HG02938 (cell line): Measurements from ENCODE around the gene RAET1E.
"Not testable (repeated sequence)": the region's sequence is repeated elsewhere in the genome, so short reads cannot be mapped to it uniquely, and the experiment has no call there.

Experiments
- ATAC-seq: cut with Tn5 transposase; IDR thresholded peaks from one replicate; pipeline ENCODE4 v1.9.1; 2021; ENCODE audit warnings: mild to moderate bottlenecking, moderate library complexity; ENCODE audit not compliant: unreplicated experiment

The RAET1E gene

GRCh38 chr6:149912680-149913079 lies 14.8 kb upstream of the RAET1E start:
- ATAC-seq: not testable (repeated sequence)

DNA sequence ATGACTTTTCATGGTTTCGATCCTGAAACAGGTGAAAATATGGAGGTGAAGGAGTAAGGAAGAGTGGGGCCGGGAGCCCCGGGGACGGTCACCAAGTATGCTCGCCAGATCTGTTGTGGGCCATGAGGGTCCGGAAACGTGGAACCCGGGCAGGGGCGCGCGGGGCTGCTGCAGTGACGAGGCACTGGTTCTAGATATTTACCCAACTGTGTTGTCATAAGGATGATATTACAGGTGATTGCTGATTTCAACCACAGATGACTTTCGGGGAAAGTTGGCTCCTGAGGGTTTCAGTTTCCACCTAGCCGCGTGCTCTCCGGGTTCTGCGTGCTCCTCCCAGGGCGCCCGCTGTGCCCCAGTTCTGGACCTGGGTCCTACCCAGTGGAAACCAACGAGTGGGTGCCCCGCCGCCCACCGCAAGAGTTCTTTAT lies 12.8 kb upstream of the RAET1E start:
- no peak for ATAC-seq

- no peak for ATAC-seq
Measured at GRCh38 chr6:149909701-149910470, 12.0 kb upstream of the RAET1E start.

DNA sequence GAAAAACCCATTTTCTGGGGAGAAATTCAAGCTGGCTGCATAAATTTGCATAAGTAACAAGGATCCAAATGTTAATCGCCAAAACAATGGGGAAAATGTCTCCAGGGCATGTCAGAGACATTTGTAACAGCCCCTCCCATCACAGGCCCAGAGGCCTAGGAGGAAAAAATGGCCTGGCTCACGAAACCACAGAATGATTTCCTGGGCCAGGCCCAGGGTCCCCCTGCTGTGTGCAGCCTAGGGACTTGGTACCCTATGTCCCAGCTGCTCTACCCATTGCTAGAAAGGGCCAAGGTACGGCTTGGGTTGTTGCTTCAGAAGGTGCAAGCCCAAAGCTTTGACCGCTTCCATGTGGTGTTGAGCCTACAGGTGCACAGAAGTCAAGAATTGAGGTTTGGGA lies 10.6 kb upstream of the RAET1E start:
- not testable (repeated sequence) for ATAC-seq

DNA sequence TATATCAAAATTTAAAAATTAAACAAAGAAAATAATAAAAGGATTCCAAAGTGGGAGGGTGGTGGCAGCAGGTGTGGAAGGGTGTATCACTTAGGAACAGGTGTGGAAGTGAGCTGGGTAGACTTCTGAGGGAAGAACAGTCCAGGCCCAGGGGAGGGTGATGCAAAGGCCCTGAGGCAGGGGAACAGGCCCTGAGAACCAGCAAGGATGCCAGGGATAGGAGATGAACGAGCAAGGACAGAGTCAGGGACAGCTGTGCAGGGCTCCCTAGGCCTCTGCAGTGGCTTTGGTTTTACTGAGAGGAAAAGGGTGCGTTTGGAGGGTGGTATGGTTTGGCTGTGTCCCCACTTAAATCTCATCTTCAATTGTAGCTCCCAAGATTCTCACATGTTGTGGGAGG lies 9.4 kb upstream of the RAET1E start:
- ATAC-seq: no peak

- no peak for ATAC-seq
Measured at GRCh38 chr6:149906405-149906804, 8.5 kb upstream of the RAET1E start.

- no peak for ATAC-seq
Measured at GRCh38 chr6:149905911-149906371, 8.0 kb upstream of the RAET1E start.

- no peak for ATAC-seq
Measured at GRCh38 chr6:149905371-149905910, 7.5 kb upstream of the RAET1E start.

GRCh38 chr6:149904661-149905370 lies 6.9 kb upstream of the RAET1E start:
- ATAC-seq: no peak

DNA sequence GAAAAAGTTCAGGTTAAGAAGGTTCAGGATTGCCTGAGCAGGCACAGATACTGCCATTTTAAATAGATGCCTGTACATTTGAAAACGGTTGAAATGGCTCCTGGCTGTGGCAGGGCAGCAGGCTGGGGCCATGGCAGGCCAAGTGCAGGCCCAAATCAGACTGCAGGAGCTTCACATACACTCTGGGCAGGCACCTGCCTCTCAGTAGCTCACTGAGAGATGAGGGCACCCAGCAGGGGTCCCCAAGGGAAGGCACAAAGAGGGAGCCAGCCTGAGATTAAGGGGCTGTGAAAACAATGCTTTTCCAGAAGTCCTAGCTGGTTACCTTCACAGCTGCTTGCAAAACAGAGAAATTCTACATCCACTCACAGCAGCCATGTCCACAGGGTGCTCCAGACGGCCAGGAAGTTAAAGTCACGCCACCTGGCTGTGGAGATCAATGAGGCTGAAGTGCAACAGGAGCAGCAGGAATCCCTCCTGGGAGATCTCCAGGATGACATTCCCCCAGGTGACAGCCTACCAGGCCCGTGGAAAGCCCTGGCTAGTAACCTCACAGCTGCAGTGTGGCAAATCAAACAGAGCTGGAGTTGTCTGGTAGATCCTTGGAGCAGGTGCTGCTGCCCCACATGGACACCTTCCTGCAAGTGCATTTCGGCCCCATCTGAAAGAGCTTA lies 6.2 kb upstream of the RAET1E start:
- no peak for ATAC-seq

GRCh38 chr6:149901444-149902140 lies 3.7 kb upstream of the RAET1E start:
- no peak for ATAC-seq

DNA sequence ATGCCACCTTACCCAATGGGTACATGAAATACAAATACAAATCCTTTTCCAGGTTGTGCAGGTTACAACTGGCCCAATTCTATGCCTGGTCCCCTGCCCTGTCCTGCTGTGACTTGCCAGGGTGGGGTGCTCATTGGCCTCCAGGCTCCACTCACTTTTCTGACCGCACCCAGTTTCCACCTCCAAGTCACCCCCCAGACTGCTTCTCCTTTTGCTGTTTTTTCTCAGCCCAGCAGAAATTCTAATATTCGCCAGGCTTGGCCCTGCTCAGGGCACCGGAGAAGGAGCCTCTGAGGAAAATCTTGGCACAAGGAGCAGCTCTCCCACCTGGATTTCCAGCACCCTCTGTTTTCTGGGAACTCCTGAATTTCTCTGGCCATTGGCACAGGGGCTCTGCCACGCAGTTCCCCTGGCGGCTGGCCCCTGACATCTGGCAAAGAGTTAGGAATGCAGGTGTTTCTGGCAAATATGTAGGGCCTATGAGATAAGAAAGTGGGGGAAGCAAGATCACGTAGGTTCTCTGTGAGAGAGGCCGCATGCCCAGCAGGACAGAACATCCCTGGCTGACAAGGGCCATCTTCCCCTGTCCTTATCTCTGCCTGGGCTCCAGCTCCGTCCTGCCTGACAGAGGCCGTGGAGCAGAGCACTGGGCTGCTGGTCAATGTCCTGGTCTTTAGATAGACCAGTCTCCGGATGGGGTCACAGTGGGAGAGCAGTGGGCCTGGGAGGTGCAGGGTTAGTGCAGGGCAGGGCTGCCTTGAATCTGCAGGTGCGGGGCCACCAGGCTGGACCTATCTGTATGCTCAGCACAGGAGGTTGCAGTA lies 2.9 kb upstream of the RAET1E start:
- ATAC-seq: no peak

DNA sequence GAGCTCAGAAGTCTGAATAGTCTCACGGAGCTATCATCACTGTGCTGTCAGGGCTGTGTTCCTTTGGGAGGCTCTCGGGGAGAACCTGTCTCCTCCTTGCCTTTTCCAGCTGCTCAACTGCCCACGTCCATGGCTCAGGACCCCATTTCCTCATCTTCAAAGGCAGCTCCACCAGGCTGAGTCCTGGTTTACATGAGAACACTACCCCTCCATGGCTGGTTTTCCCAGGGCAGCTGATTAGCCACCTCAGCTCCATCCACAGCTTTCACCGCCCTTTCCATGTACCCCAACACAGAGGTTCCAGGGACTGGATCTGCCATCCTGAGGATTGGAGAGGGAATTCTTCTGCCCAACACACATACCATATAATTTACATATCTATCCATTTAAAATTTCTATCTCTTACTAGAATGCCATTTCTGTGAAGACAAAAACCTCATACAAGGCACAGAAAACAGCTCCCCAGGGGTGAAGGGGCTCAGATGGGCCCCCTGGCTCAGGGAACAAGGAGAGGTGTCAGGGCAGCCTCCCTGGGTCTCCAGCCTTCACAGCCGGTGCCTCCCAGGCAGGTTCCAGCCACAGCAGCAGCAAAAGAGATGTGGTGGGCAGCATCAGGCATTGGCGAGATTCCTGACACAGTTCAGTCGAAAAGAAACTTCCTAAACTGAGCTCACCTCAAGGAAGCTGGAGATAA lies 2.2 kb upstream of the RAET1E start:
- no peak for ATAC-seq

- ATAC-seq: no peak
Measured at GRCh38 chr6:149899486-149899885, 1.6 kb upstream of the RAET1E start.

GRCh38 chr6:149898966-149899365 lies 1.1 kb upstream of the RAET1E start:
- ATAC-seq: no peak

DNA sequence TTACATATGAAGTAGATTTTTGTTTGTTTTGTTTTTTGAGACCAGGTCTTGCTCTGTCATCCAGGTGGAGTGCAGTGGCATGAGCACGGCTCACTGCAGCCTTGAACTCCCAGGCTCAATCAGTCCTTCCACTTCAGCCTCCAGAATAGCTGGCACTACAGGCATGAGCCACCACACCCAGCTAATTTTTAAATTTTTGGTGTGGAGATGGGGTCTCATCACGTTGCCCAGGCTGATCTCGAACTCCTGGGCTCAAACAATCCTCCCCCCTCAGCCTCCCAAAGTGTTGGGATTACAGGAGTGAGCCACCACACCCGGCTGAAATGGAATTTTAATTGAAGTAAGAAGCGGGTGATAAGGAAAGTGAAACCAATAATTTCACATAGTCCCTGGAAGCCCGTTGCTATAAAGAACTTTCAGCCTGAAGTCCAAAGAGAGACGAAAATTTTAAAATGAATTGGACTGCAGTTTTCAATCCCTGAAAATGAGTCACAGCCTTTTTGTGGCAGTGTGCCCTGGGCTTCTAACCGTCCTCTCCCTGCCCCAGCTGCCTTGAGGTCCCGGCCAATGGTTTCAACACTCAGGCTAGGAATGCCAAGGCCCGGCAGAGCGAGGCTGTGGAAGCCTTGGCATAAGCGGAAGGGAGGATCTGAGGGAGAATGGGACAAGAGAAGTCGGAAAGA lies 757 bp downstream of the RAET1E start:
- no peak for ATAC-seq

GRCh38 chr6:149896491-149896890 lies 1.4 kb downstream of the RAET1E start:
- no peak for ATAC-seq

- no peak for ATAC-seq
Measured at GRCh38 chr6:149895833-149896271, 2.1 kb downstream of the RAET1E start.
